A673 (cell line): ENCODE data around the gene LGALS7. TPM values are rescaled to one million over a fixed set of nuclear protein-coding genes. Genes with fewer than 3 reads are reported as not detected.

Source experiments
- BruUV-seq: library from RNA; stranded (reverse); fragments of 400-500 nt; replicated peaks from 2 replicates; lab custom pipeline; 2021; lab: Mats Ljungman, UMichigan
- CTCF ChIA-PET: fragments of 300-600 bp; sonication (Branson Sonifier 250); formaldehyde crosslinking; loops from one replicate; lab custom pipeline; 2022; ENCODE audit warnings: antibody characterized with exemption; lab: Charles Lee
- POLR2A ChIA-PET: fragments of 300-600 bp; sonication (Branson Sonifier 250); formaldehyde crosslinking; loops from one replicate; lab custom pipeline; 2022; ENCODE audit warnings: antibody characterized with exemption; ENCODE audit not compliant: low non-redundant PET; lab: Charles Lee
- DNase-seq: peaks from one replicate; pipeline ENCODE4 v3.0.0-alpha.2; 2015; ENCODE audit warnings: low spot score
- H3K27ac ChIP-seq: fragments of 200-600 bp; sonication (generic); 2 replicates; pipeline ENCODE4 v1.5.1; 2016; ENCODE audit warnings: mixed run types, low read depth, mild to moderate bottlenecking, mixed read lengths, antibody characterized with exemption, low read length; ENCODE audit not compliant: poor library complexity, severe bottlenecking
- H3K27me3 ChIP-seq: fragments of 200-600 bp; sonication (generic); replicated peaks from 2 replicates; pipeline ENCODE4 v1.6.1; 2017; ENCODE audit warnings: mixed run types, low read depth, mild to moderate bottlenecking, mixed read lengths, antibody characterized with exemption, low read length; ENCODE audit not compliant: insufficient read depth, poor library complexity
- H3K36me3 ChIP-seq: fragments of 200-600 bp; sonication (generic); 2 replicates; pipeline ENCODE4 v1.6.1; 2016; ENCODE audit warnings: mixed run types, mild to moderate bottlenecking, mixed read lengths, antibody characterized with exemption, low read length; ENCODE audit not compliant: insufficient read depth, poor library complexity, severe bottlenecking
- H3K4me1 ChIP-seq: fragments of 200-600 bp; sonication (generic); 2 replicates; pipeline ENCODE4 v1.6.1; 2017; ENCODE audit warnings: mixed run types, mild to moderate bottlenecking, mixed read lengths, antibody characterized with exemption, low read length; ENCODE audit not compliant: insufficient read depth, poor library complexity, severe bottlenecking
- H3K4me3 ChIP-seq: fragments of 200-600 bp; sonication (generic); 2 replicates; pipeline ENCODE4 v1.5.1; 2016; ENCODE audit warnings: low read depth, mixed run types, mild to moderate bottlenecking, mixed read lengths, low read length; ENCODE audit not compliant: poor library complexity, severe bottlenecking
- H3K9me3 ChIP-seq: fragments of 200-600 bp; sonication (generic); 2 replicates; pipeline ENCODE4 v1.6.1; 2016; ENCODE audit warnings: mixed run types, low read depth, mild to moderate bottlenecking, mixed read lengths, antibody characterized with exemption, low read length; ENCODE audit not compliant: poor library complexity, severe bottlenecking
- CTCF ChIP-seq: fragments of 300-800, 200-600 bp; sonication (generic); conservative IDR thresholded peaks from 2 replicates; pipeline ENCODE4 v1.5.1; 2017; ENCODE audit warnings: low read depth, mild to moderate bottlenecking, antibody characterized with exemption, low read length, moderate library complexity, mixed read lengths
- EZH2 ChIP-seq: fragments of 200-600 bp; sonication (generic); IDR thresholded peaks from 2 replicates; pipeline ENCODE4 v1.6.1; 2017; ENCODE audit warnings: borderline replicate concordance, low read depth, mild to moderate bottlenecking, mixed read lengths, antibody characterized with exemption, low read length; ENCODE audit not compliant: poor library complexity, severe bottlenecking
- intact Hi-C: fragments of 100-400 bp; cut with micrococcal nuclease; formaldehyde crosslinking; loops from one replicate; pipeline ENCODE4 v1.10.0; 2022; ENCODE audit not compliant: unreplicated experiment
- total RNA-seq: library from RNA; stranded (reverse); gene quantifications from 2 replicates; pipeline ENCODE4 v1.2.3, GENCODE V29; 2021

The LGALS7 gene
- total RNA-seq, 1 experiment from 2014 or later = not detected

GRCh38 chr19:38806371-38806770 is 33.1 kb upstream of the LGALS7 start:
- H3K27me3 ChIP-seq = no peaks in the 10 kb centered on the region
- no peak for TF ChIP-seq CTCF
- TF ChIP-seq EZH2 = no peak
- no peak overlapping the region for H3K4me3 ChIP-seq
- BruUV-seq = no TSS peak
- no peaks in the 10 kb centered on the region for H3K9me3 ChIP-seq
- POLR2A ChIA-PET = no interaction called here
- H3K27ac ChIP-seq = no peak overlapping the region
- H3K36me3 ChIP-seq = no peaks in the 10 kb centered on the region
- CTCF ChIA-PET = no interaction called here
- intact Hi-C loops = no loop called here
- DNase-seq = no peak
- H3K4me1 ChIP-seq = no peaks in the 10 kb centered on the region

DNA sequence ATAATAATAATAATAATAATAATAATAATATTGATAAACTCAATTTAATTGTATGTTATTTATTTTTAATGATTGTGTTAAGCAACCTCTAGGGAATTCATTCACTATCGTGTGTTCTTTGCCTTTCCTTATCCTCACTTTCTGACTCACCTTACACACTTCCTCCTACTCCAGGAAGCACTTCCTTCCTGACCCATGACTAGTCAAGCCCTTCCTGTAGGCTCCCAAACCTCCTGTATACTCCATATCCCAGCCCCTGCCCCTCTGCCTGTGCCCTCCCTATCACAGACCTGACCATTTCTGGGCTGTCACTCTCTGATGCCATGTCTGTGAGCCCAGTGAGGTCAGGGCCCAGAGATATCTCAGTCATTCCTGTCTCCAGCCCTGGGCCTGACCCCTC is 31.9 kb upstream of the LGALS7 start:
- Histone ChIP-seq H3K4me3 (no peak overlapping the region), H3K36me3 (no peaks in the 10 kb centered on the region), H3K27ac (no peak overlapping the region), H3K9me3 (no peaks in the 10 kb centered on the region), H3K4me1 (no peaks in the 10 kb centered on the region), H3K27me3 (no peaks in the 10 kb centered on the region)
- CTCF ChIA-PET = no interaction called here
- TF ChIP-seq CTCF (no peak), EZH2 (no peak)
- intact Hi-C loops = no loop called here
- BruUV-seq = no TSS peak
- DNase-seq = no peak
- POLR2A ChIA-PET = no interaction called here

GRCh38 chr19:38803543-38803942 is 30.2 kb upstream of the LGALS7 start:
- TF ChIP-seq CTCF (no peak), EZH2 (no peak)
- POLR2A ChIA-PET = no interaction called here
- intact Hi-C loops = no loop called here
- Histone ChIP-seq H3K36me3 (no peaks in the 10 kb centered on the region), H3K9me3 (no peaks in the 10 kb centered on the region), H3K27ac (no peak overlapping the region), H3K27me3 (no peaks in the 10 kb centered on the region), H3K4me1 (no peaks in the 10 kb centered on the region), H3K4me3 (no peak overlapping the region)
- BruUV-seq = no TSS peak
- DNase-seq = no peak
- CTCF ChIA-PET = no interaction called here
